ENCODE results near the gene NLGN1.

NLGN1 gene

GRCh38 chr3:173774294-173774693, 376.8 kb downstream of the NLGN1 start:
- Histone ChIP-seq H3K36me3 (no peaks in the 10 kb centered on the region), H3K4me3 (ENCODE audit: low read depth in 1 of 2, low read length in 1 of 2) (no peak overlapping the region), H3K4me1 (ENCODE audit: control insufficient read depth in 1 of 2, insufficient read depth in 1 of 2, low read depth in 1 of 2, low read length in 1 of 2) (no peaks in the 10 kb centered on the region), H3K9me3 (no peaks in the 10 kb centered on the region), H3K27me3 (no peaks in the 10 kb centered on the region), H3K27ac (no peak overlapping the region)
- TF ChIP-seq CTCF (IDR thresholded peaks at IDR 0.05) = no peak

- Histone ChIP-seq H3K27ac (no peak overlapping the region), H3K4me3 (ENCODE audit: low read depth in 1 of 2, low read length in 1 of 2) (no peak overlapping the region), H3K9me3 (no peaks in the 10 kb centered on the region), H3K27me3 (no peaks in the 10 kb centered on the region), H3K4me1 (ENCODE audit: control insufficient read depth in 1 of 2, insufficient read depth in 1 of 2, low read depth in 1 of 2, low read length in 1 of 2) (no peaks in the 10 kb centered on the region), H3K36me3 (no peaks in the 10 kb centered on the region)
- TF ChIP-seq CTCF (IDR thresholded peaks at IDR 0.05) = no peak
These were observed 380.7 kb downstream of the NLGN1 start for GRCh38 chr3:173778251-173778650.

- H3K36me3 ChIP-seq = no peaks in the 10 kb centered on the region
- TF ChIP-seq CTCF (IDR thresholded peaks at IDR 0.05) = no peak
- H3K9me3 ChIP-seq = no peaks in the 10 kb centered on the region
- no peaks in the 10 kb centered on the region for H3K27me3 ChIP-seq
- no peaks in the 10 kb centered on the region for H3K4me1 ChIP-seq (ENCODE audit: control insufficient read depth in 1 of 2, insufficient read depth in 1 of 2, low read depth in 1 of 2, low read length in 1 of 2)
- no peak overlapping the region for H3K4me3 ChIP-seq (ENCODE audit: low read depth in 1 of 2, low read length in 1 of 2)
- H3K27ac ChIP-seq = no peak overlapping the region
These were observed 382.5 kb downstream of the NLGN1 start for GRCh38 chr3:173780067-173780466.

GRCh38 chr3:173785004-173785403, 387.5 kb downstream of the NLGN1 start:
- Histone ChIP-seq H3K4me1 (ENCODE audit: control insufficient read depth in 1 of 2, insufficient read depth in 1 of 2, low read depth in 1 of 2, low read length in 1 of 2) (no peaks in the 10 kb centered on the region), H3K27ac (no peak overlapping the region), H3K36me3 (no peaks in the 10 kb centered on the region), H3K4me3 (ENCODE audit: low read depth in 1 of 2, low read length in 1 of 2) (no peak overlapping the region), H3K9me3 (no peaks in the 10 kb centered on the region), H3K27me3 (no peaks in the 10 kb centered on the region)
- TF ChIP-seq CTCF (IDR thresholded peaks at IDR 0.05) = no peak

GRCh38 chr3:173789530-173790162, 392.1 kb downstream of the NLGN1 start:
- no peak for TF ChIP-seq CTCF (IDR thresholded peaks at IDR 0.05)
- Histone ChIP-seq H3K4me3 (ENCODE audit: low read depth in 1 of 2, low read length in 1 of 2) (no peak overlapping the region), H3K9me3 (no peaks in the 10 kb centered on the region), H3K27me3 (no peaks in the 10 kb centered on the region), H3K4me1 (ENCODE audit: control insufficient read depth in 1 of 2, insufficient read depth in 1 of 2, low read depth in 1 of 2, low read length in 1 of 2) (no peaks in the 10 kb centered on the region), H3K36me3 (no peaks in the 10 kb centered on the region), H3K27ac (no peak overlapping the region)

GRCh38 chr3:173793963-173794362, 396.4 kb downstream of the NLGN1 start:
- no peaks in the 10 kb centered on the region for H3K4me1 ChIP-seq (ENCODE audit: control insufficient read depth in 1 of 2, insufficient read depth in 1 of 2, low read depth in 1 of 2, low read length in 1 of 2)
- H3K9me3 ChIP-seq = no peaks in the 10 kb centered on the region
- no peak for TF ChIP-seq CTCF (IDR thresholded peaks at IDR 0.05)
- no peaks in the 10 kb centered on the region for H3K27me3 ChIP-seq
- H3K4me3 ChIP-seq (ENCODE audit: low read depth in 1 of 2, low read length in 1 of 2) = no peak overlapping the region
- H3K36me3 ChIP-seq = no peaks in the 10 kb centered on the region
- no peak overlapping the region for H3K27ac ChIP-seq
